ENCODE measurements around the gene TIAM1.

DNA sequence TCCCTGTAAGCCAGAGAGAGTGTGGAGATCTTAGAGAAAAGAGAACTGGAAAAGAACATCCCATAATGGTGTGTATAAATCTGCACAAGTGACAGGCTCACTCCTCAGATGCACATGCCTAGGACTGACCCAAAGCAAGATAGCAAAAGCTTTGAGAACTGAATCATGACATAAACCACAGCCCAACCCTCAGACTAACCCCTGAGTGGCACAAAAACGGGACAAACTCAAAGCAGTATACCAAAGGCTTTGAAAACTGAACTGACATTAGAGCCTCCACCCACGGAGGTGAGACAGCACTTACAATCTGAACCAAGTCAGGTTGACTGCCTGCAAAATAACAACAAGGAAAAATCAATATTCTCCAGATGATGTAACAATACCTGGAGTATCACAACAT is 70.8 kb downstream of the TIAM1 start:
- no peak for TF ChIP-seq CTCF (IDR thresholded peaks at IDR 0.05 in 4 of 5, conservative IDR thresholded peaks at IDR 0.05 in 1 of 5)
- TF ChIP-seq POLR2A (IDR thresholded peaks at IDR 0.05), result no peak

Data from gastrocnemius medialis (tissue), 4 donors.